Thoracic aorta (tissue), 2 donors: ENCODE measurements around the gene RMND5A. TPM values are rescaled to one million over a fixed set of nuclear protein-coding genes. Genes with fewer than 3 reads are reported as not detected.
"Not testable (repeated sequence)": the region's sequence is repeated elsewhere in the genome, so short reads cannot be mapped to it uniquely, and the experiment has no call there.

Experiments used
- ATAC-seq: fragments of 150-250 bp; one replicate; pipeline ENCODE4 v1.8.0; 2017; ENCODE audit warnings: low read depth; ENCODE audit not compliant: insufficient number of reproducible peaks, low FRiP score
- DNase-seq: peaks from one replicate; pipeline ENCODE4 v3.0.0-alpha.2; 2020; ENCODE audit warnings: low spot score
- H3K27ac ChIP-seq, 2 donors: fragments of 200-600 bp; sonication (generic); 1 replicate in 1 of 2; 2 replicates in 1 of 2; pipeline ENCODE4 v1.5.1; 2016; ENCODE audit warnings: mild to moderate bottlenecking in 2 of 2, moderate library complexity in 2 of 2
- H3K27me3 ChIP-seq: fragments of 200-600 bp; sonication (generic); replicated peaks from 2 replicates; pipeline ENCODE4 v1.6.0; 2016; ENCODE audit warnings: mild to moderate bottlenecking; ENCODE audit not compliant: insufficient read depth
- H3K36me3 ChIP-seq: fragments of 200-600 bp; sonication (generic); one replicate; pipeline ENCODE4 v1.5.1; 2016
- H3K4me1 ChIP-seq, 2 donors: fragments of 200-600 bp; sonication (generic); 1 replicate in 1 of 2; 2 replicates in 1 of 2; pipeline versions ENCODE4 v1.5.1 to v1.6.0; 2016; ENCODE audit warnings: low read depth in 2 of 2, mild to moderate bottlenecking in 1 of 2; ENCODE audit not compliant: control insufficient read depth in 1 of 2
- H3K4me3 ChIP-seq: fragments of 200-600 bp; sonication (generic); 2 replicates; pipeline ENCODE4 v1.5.1; 2016; ENCODE audit warnings: mild to moderate bottlenecking
- H3K9me3 ChIP-seq: fragments of 200-600 bp; sonication (generic); 2 replicates; pipeline ENCODE4 v1.5.1; 2016
- total RNA-seq, 2 donors: library from RNA; depleted of rRNA; stranded (reverse); fragments of >200 nt; gene quantifications; one replicate each; pipeline versions ENCODE4 v1.1.0 to v1.2.3, GENCODE V29; 2016
- TF ChIP-seq, protein P1 (sequence below): fragments of 200-600 bp; sonication (generic); IDR thresholded peaks from one replicate; pipeline ENCODE4 v1.5.1; 2019; ENCODE audit warnings: antibody characterized with exemption

RMND5A gene
- total RNA-seq, 2 donors from 2014 or later: 23.8 to 27.7 TPM

DNA sequence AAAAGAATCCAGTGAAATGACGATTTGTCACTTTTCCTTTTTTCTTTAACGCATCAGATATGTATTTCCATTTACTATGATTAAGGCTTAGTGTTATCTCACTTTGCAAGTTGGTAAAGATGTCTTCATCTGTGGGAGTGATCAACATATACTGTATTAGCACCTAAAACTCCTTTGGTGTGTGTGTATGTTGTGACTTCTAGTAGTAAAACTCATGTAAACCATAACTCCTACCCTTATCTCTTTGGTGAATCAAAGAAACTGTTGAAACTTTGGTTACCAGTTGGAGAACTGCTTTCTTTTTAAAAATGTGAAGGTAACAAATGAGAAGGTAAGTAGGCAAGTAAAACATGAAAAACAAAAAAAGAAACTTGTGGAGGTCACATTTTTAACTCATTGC is 5.6 kb downstream of the RMND5A start:
- not testable (repeated sequence) for ATAC-seq, DNase-seq, H3K4me3 ChIP-seq, H3K9me3 ChIP-seq, H3K4me1 ChIP-seq, H3K27me3 ChIP-seq, H3K36me3 ChIP-seq, H3K27ac ChIP-seq

DNA sequence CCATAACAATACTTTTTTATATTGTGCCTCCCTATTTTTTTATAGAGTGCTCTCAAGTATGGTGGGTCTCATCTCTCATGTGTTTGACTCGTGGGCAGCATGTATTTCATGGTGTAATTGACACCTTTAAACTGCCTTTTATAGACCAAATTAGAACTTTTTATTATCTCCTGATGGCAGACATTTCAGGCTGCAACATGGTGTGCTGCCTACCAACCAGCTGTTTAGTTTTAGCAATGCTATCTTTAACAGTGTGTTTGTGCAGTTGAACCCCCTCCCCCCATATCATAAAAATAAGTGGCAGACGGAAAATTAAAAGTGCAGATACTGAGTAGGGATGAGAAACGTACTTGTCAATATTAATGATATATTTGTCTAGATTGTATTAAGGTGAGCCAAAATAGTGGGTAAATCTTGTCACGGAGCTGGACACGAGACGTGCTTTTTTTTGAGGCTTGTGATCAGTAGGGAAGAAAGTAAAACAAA is 12.0 kb downstream of the RMND5A start:
- not testable (repeated sequence) for H3K27ac ChIP-seq, H3K4me3 ChIP-seq, H3K36me3 ChIP-seq, ATAC-seq, H3K27me3 ChIP-seq, H3K4me1 ChIP-seq, DNase-seq, H3K9me3 ChIP-seq

DNA sequence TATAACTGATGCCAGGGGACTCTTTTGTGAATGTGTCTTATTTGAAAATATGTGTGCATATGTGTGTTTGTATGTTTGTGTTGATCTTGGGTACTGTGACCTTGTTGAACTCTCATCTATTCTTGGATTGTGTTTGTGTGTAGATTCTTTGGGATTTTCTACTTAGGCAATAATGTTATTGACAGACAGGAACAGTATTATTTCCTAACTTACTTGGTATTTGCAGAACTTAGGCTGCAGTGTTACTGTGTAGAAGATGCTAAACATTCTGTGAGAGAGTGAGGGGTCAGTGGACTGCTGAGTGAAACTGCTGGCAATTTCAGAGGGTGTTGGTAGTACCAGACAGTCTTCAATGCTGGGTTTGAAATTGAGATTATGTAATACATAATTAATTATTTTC is 12.7 kb downstream of the RMND5A start:
- not testable (repeated sequence) for H3K4me3 ChIP-seq, H3K9me3 ChIP-seq, ATAC-seq, H3K27me3 ChIP-seq, H3K4me1 ChIP-seq, DNase-seq, H3K36me3 ChIP-seq, H3K27ac ChIP-seq

DNA sequence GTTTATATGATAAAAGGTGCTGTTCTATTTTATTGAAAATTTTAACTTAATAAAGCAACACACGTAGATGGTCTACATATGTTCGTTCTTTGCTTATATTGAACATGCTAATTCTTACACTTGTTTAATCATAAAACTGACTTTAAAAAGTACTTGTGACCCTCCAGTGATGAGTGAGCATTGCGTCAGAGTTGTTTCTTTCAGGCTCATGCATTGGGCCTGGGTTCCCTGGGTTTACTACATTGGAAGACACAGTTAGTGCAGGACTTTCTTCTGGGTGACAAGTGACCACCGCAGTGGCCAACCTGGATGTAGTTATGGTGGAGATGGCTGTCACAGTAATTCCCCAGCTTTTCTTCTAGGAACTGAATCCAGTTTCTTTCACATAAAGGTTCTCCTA is 13.4 kb downstream of the RMND5A start:
- ATAC-seq: not testable (repeated sequence)

DNA sequence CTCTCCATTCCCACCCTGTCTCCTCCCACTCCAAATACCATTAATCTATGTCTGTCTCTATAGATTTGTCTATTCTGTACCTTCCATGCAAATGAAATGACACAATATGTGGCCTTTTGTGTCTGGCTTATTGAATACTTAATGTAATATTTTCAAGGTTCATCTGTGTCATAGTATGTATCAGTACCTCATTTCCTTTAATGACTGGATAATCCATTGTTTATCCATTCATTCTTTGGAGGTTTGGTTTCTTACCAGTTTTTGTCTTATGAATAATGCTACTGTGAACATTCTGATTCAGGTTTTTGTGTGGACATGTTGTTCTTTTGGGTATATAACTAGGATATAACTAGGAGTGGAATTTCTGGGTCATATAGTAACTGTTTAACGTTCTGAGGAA is 14.8 kb downstream of the RMND5A start:
- not testable (repeated sequence) for ATAC-seq, DNase-seq, H3K27ac ChIP-seq, H3K36me3 ChIP-seq, H3K4me1 ChIP-seq, H3K27me3 ChIP-seq, H3K4me3 ChIP-seq, H3K9me3 ChIP-seq

More for the DNA sequence above, 13.4 kb downstream of the RMND5A start:
- H3K27me3 ChIP-seq, H3K9me3 ChIP-seq, H3K27ac ChIP-seq, DNase-seq, H3K4me3 ChIP-seq, H3K4me1 ChIP-seq, H3K36me3 ChIP-seq: not testable (repeated sequence)

DNA sequence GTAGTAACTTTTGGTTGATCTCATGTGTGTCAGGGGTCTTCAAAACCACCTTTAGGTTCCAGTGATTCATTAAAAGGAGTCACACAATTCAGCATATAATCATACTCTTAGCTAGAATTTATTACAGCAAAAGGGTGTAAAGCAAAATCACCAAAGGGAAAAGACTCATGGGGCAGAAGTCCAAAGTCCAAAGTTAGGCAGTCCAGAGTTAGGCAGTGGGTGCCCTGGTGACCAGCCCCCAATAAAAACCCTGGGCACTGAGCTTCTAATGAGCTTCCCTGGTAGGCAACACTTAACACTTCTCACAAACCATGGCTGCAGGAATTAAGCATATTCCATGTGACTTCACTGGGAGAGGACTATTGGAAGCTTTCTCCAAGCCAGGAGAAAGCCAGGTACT is 19.4 kb downstream of the RMND5A start:
- not testable (repeated sequence) for H3K9me3 ChIP-seq, ATAC-seq, H3K4me3 ChIP-seq, H3K36me3 ChIP-seq, H3K27ac ChIP-seq, H3K27me3 ChIP-seq, H3K4me1 ChIP-seq, DNase-seq

DNA sequence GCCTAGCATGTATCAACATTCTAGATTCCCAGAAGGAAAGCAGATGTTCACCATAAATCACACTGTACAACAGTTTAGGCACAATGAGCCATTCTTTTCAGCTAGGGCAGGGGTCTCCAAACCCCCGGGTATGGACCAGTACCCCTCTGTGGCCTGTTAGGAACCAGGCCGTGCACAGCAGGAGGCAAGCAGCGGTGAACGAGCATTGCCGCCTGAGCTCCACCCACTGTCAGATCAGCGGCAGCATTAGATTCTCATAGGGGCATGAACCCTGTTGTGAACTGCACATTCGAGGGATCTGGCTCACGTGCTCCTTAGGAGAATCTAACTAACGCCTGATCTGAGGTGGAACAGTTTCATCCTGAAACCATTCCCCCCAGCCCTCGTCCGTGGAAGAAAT is 19.8 kb downstream of the RMND5A start:
- H3K4me1 ChIP-seq, H3K27ac ChIP-seq, H3K9me3 ChIP-seq, H3K36me3 ChIP-seq, H3K4me3 ChIP-seq, ATAC-seq, H3K27me3 ChIP-seq, DNase-seq: not testable (repeated sequence)

DNA sequence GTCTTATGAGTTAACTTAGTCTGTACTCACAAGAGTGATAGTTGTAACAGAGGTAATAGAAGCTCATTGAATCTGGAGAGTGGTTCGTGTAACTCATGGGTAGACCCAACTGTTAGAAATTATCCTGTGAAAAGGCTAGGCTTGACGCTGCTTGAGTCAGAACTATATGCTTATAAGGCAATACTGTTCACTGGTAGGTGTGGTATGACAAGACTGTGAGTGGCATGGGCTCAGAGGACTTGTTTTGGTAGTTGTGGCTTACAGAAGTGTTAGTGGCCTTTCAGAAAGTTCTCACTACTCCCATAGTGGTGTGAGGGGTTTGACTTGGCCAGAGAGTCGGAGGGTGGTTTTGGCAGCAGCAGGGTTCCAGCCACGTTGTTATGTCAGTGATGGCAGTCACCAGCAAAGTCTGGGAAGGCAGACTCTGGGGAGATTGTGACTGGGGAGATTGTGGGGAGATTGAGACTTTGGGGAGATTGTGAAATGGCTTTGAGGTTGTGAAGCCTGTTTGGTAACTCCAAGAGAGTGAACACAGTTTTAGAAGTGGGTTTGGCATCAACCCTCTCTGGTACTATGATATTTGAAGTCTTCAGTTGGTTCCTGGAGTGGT is 21.9 kb downstream of the RMND5A start:
- not testable (repeated sequence) for H3K27me3 ChIP-seq, DNase-seq, H3K4me3 ChIP-seq, H3K27ac ChIP-seq, H3K36me3 ChIP-seq, H3K4me1 ChIP-seq, ATAC-seq, H3K9me3 ChIP-seq

DNA sequence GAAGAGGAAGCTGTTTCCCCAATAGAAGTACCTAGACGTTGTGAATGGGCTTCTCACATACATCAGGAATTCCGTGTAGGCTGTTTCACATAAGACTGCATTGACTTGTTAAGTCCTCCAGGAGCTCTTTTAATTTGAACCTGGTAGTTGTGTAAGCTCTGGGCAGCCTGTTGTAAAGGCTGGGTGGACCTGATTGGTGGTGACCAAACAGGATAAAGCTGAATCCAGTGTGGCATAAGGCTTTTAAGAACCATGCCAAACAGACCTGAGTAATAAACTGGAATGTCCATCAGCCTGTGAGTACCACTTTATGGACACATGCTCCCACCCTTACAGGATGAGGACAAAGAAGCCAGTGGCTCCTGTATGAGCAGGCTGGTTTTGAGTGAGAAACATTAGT is 24.1 kb downstream of the RMND5A start:
- ATAC-seq: no peak
- H3K4me3 ChIP-seq: no peak overlapping the region
- H3K4me1 ChIP-seq: no peaks in the 10 kb centered on the region
- no peaks in the 10 kb centered on the region for H3K36me3 ChIP-seq
- H3K9me3 ChIP-seq: no peaks in the 10 kb centered on the region
- no peaks in the 10 kb centered on the region for H3K27me3 ChIP-seq
- DNase-seq: no peak
- H3K27ac ChIP-seq: no peak overlapping the region
- TF ChIP-seq, protein P1, sequence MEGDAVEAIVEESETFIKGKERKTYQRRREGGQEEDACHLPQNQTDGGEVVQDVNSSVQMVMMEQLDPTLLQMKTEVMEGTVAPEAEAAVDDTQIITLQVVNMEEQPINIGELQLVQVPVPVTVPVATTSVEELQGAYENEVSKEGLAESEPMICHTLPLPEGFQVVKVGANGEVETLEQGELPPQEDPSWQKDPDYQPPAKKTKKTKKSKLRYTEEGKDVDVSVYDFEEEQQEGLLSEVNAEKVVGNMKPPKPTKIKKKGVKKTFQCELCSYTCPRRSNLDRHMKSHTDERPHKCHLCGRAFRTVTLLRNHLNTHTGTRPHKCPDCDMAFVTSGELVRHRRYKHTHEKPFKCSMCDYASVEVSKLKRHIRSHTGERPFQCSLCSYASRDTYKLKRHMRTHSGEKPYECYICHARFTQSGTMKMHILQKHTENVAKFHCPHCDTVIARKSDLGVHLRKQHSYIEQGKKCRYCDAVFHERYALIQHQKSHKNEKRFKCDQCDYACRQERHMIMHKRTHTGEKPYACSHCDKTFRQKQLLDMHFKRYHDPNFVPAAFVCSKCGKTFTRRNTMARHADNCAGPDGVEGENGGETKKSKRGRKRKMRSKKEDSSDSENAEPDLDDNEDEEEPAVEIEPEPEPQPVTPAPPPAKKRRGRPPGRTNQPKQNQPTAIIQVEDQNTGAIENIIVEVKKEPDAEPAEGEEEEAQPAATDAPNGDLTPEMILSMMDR: no peak
